OCI-LY7 (cell line): ENCODE results near the gene PON1. TPM values are rescaled to one million over a fixed set of nuclear protein-coding genes. Genes with fewer than 3 reads are reported as not detected.

Experiments
- BruUV-seq: library from RNA; stranded (reverse); fragments of 400-500 nt; replicated peaks from 2 replicates; lab custom pipeline; 2021; lab: Mats Ljungman, UMichigan
- CTCF ChIA-PET: fragments of 300-600 bp; sonication (Branson Sonifier 250); formaldehyde crosslinking; loops from one replicate; lab custom pipeline; 2022; ENCODE audit warnings: antibody characterized with exemption; ENCODE audit not compliant: unreplicated experiment; lab: Charles Lee
- POLR2A ChIA-PET: fragments of 300-600 bp; sonication (Branson Sonifier 250); formaldehyde crosslinking; loops from one replicate; lab custom pipeline; 2022; ENCODE audit warnings: antibody characterized with exemption; lab: Charles Lee
- DNase-seq: peaks from one replicate; pipeline ENCODE4 v3.0.0-alpha.2; 2015; ENCODE audit warnings: low spot score
- H2AFZ ChIP-seq: fragments of 200-600 bp; sonication (generic), shearing (Covaris generic); 2 replicates; pipeline ENCODE4 v1.6.1; 2014; ENCODE audit warnings: mild to moderate bottlenecking, antibody characterized with exemption, low read length, moderate library complexity
- H3K27ac ChIP-seq: fragments of 200-600 bp; sonication (generic); 2 replicates; pipeline ENCODE4 v1.5.1; 2014; ENCODE audit warnings: mixed run types, low read depth, mild to moderate bottlenecking, moderate library complexity, low read length, inconsistent platforms; ENCODE audit not compliant: poor library complexity, severe bottlenecking
- H3K36me3 ChIP-seq: fragments of 200-600 bp; sonication (generic); 2 replicates; pipeline ENCODE4 v1.6.1; 2014; ENCODE audit warnings: mild to moderate bottlenecking, antibody characterized with exemption, low read length, moderate library complexity, mixed read lengths; ENCODE audit not compliant: insufficient read depth
- H3K4me1 ChIP-seq: fragments of 200-600 bp; sonication (generic); 2 replicates; pipeline ENCODE4 v1.5.1; 2014; ENCODE audit warnings: mild to moderate bottlenecking, low read length; ENCODE audit not compliant: insufficient read depth, poor library complexity, severe bottlenecking
- H3K4me2 ChIP-seq: fragments of 200-600 bp; sonication (generic); 2 replicates; pipeline ENCODE4 v1.6.1; 2014; ENCODE audit warnings: mild to moderate bottlenecking, low read length
- H3K4me3 ChIP-seq: fragments of 200-600 bp; sonication (generic); 2 replicates; pipeline ENCODE4 v1.5.1; 2014; ENCODE audit warnings: mild to moderate bottlenecking, low read depth, low read length; ENCODE audit not compliant: poor library complexity, severe bottlenecking
- H3K79me2 ChIP-seq: fragments of 200-600 bp; sonication (generic); 2 replicates; pipeline ENCODE4 v1.6.1; 2016; ENCODE audit warnings: low read depth, mild to moderate bottlenecking, low read length, moderate library complexity, mixed read lengths; ENCODE audit not compliant: insufficient read depth
- H3K9me2 ChIP-seq: fragments of 200-600 bp; sonication (generic); 2 replicates; pipeline ENCODE4 v1.6.1; 2016; ENCODE audit warnings: mild to moderate bottlenecking, low read length, mixed read lengths; ENCODE audit not compliant: insufficient read depth
- H3K9me3 ChIP-seq: fragments of 200-600 bp; sonication (generic); 2 replicates; pipeline ENCODE4 v1.6.1; 2014; ENCODE audit warnings: mild to moderate bottlenecking, mixed run types, low read length, mixed read lengths
- H4K20me1 ChIP-seq: fragments of 200-600 bp; sonication (generic); 2 replicates; pipeline ENCODE4 v1.6.1; 2014; ENCODE audit warnings: mild to moderate bottlenecking, antibody characterized with exemption, low read length, moderate library complexity, mixed read lengths; ENCODE audit not compliant: insufficient read depth
- EZH2phosphoT487 ChIP-seq: fragments of 200-600 bp; sonication (generic); IDR thresholded peaks from 2 replicates; pipeline ENCODE4 v1.6.1; 2018; ENCODE audit warnings: low read depth, borderline replicate concordance, mild to moderate bottlenecking, mixed run types, antibody characterized with exemption, low read length, moderate library complexity, mixed read lengths
- intact Hi-C: fragments of 100-400 bp; cut with micrococcal nuclease; formaldehyde crosslinking; loops from one replicate; pipeline ENCODE4 v1.10.0; 2022; ENCODE audit not compliant: unreplicated experiment
- total RNA-seq, 2 experiments: library from RNA; depleted of rRNA in 1 of 2; stranded (reverse); fragments of >200 nt in 1 of 2; shearing (Covaris generic) in 1 of 2; gene quantifications; 2 replicates each; pipeline ENCODE4 v1.2.3, GENCODE V29; 2014 to 2022
- TF ChIP-seq, protein P1 (sequence below): fragments of 200-600 bp; sonication (generic); conservative IDR thresholded peaks from 2 replicates; pipeline ENCODE4 v1.5.1; 2014; ENCODE audit warnings: mild to moderate bottlenecking, antibody characterized with exemption, low read length, moderate library complexity, mixed read lengths

Gene PON1
- total RNA-seq, 2 experiments from 2014 or later, result not detected

DNA sequence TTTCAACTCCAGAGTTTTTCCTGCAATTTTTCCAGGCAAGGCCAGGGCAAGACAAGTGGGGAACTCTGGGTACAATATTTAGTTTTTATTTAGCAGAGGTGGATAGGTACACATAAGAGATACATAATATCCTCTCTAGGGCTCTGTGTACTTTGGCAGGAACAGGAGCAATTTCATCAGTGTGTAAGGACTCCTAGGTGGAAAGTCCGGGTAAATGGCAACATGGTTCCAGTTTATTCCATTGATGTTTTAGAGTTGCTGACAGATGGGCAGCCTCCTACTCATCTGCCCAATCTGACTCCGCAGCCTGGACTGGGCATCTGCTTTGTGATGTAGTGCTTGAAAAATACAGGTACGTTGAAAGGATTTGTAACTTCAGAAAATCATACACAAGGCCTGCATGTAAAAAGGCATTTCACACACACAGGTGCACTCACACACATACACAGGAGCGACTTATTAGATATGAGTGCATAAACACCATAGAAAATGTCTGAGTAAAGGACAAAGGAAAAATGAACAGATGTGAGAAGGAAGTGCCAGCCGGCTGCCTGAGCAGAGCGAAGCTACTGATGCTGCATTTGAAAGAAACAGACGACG, 5.7 kb downstream of the PON1 start:
- Histone ChIP-seq H3K9me2 (no peaks in the 10 kb centered on the region), H3K9me3 (no peaks in the 10 kb centered on the region), H3K4me1 (no peaks in the 10 kb centered on the region), H3K79me2 (no peaks in the 10 kb centered on the region), H4K20me1 (no peaks in the 10 kb centered on the region), H3K36me3 (no peaks in the 10 kb centered on the region), H3K4me3 (no peak overlapping the region), H3K4me2 (no peak overlapping the region), H3K27ac (no peak overlapping the region), H2AFZ (no peak overlapping the region)
- TF ChIP-seq EZH2phosphoT487, result no peak
- TF ChIP-seq, protein P1, sequence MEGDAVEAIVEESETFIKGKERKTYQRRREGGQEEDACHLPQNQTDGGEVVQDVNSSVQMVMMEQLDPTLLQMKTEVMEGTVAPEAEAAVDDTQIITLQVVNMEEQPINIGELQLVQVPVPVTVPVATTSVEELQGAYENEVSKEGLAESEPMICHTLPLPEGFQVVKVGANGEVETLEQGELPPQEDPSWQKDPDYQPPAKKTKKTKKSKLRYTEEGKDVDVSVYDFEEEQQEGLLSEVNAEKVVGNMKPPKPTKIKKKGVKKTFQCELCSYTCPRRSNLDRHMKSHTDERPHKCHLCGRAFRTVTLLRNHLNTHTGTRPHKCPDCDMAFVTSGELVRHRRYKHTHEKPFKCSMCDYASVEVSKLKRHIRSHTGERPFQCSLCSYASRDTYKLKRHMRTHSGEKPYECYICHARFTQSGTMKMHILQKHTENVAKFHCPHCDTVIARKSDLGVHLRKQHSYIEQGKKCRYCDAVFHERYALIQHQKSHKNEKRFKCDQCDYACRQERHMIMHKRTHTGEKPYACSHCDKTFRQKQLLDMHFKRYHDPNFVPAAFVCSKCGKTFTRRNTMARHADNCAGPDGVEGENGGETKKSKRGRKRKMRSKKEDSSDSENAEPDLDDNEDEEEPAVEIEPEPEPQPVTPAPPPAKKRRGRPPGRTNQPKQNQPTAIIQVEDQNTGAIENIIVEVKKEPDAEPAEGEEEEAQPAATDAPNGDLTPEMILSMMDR, result no peak
- intact Hi-C loops, result no loop called here
- POLR2A ChIA-PET, result no interaction called here
- CTCF ChIA-PET, result no interaction called here
- no TSS peak for BruUV-seq
- no peak for DNase-seq

DNA sequence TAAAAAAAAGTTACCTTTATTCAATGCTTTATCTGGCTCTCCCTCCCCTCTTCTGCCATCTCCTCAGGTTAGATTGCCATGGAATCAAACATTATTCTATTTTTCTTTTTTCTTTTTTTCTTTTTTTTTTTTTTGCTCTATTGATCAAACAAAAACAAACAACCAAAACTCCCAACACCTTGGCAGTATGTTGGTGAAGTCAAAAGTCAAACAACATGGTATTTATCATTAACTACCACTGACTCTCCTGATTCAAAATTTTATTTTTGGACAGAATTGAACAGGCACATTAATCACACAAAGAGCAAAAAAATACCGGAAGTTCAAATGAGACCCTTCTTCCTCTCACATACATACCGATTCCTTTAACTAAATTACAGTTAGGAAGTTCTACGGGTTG, 6.4 kb downstream of the PON1 start:
- no TSS peak for BruUV-seq
- Histone ChIP-seq H3K27ac (no peak overlapping the region), H2AFZ (no peak overlapping the region), H3K9me2 (no peaks in the 10 kb centered on the region), H3K4me2 (no peak overlapping the region), H3K9me3 (no peaks in the 10 kb centered on the region), H4K20me1 (no peaks in the 10 kb centered on the region), H3K79me2 (no peaks in the 10 kb centered on the region), H3K4me3 (no peak overlapping the region), H3K4me1 (no peaks in the 10 kb centered on the region), H3K36me3 (no peaks in the 10 kb centered on the region)
- no peak for DNase-seq
- intact Hi-C loops, result no loop called here
- CTCF ChIA-PET, result no interaction called here
- no peak for TF ChIP-seq EZH2phosphoT487
- TF ChIP-seq, protein P1, result no peak
- POLR2A ChIA-PET, result interaction anchor here (0.7 kb wide), 2 partner anchors 254 to 1395 kb away, joined by 4 to 5 read pairs; no protein-coding TSS in a partner anchor

DNA sequence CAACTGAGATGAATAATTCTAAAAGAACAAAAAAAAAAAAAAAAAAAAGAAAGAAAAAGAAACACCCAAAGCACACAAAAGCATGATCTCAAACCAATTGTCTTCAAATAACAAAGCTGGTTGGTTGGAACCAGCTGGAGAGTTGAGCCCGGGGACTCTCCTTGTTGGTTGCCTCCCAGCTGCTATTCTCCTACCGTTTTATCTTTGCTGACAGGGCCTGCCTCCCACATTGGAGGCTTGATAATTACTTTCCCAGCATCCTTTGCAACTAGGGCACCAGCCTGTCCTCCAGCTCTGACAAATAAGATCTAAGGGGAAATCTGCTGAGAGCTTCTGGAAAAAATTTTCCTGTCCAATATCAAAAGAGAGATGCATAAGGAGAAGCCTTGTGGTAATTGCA, 6.8 kb downstream of the PON1 start:
- Histone ChIP-seq H3K79me2 (no peaks in the 10 kb centered on the region), H3K27ac (no peak overlapping the region), H2AFZ (no peak overlapping the region), H3K9me3 (no peaks in the 10 kb centered on the region), H3K4me2 (no peak overlapping the region), H3K36me3 (no peaks in the 10 kb centered on the region), H3K9me2 (no peaks in the 10 kb centered on the region), H3K4me1 (no peaks in the 10 kb centered on the region), H3K4me3 (no peak overlapping the region), H4K20me1 (no peaks in the 10 kb centered on the region)
- no peak for DNase-seq
- no TSS peak for BruUV-seq
- TF ChIP-seq, protein P1, result no peak
- no peak for TF ChIP-seq EZH2phosphoT487
- POLR2A ChIA-PET, result interaction anchor here (0.7 kb wide), 2 partner anchors 254 to 1394 kb away, joined by 4 to 5 read pairs; no protein-coding TSS in a partner anchor
- intact Hi-C loops, result no loop called here
- CTCF ChIA-PET, result no interaction called here
